HL-60 (cell line): ENCODE results near the gene EGLN3.

ENCODE experiments used
- CTCF ChIP-seq: IDR thresholded peaks from one replicate; pipeline ENCODE4 v1.5.1; 2011; ENCODE audit warnings: low read length, control low read depth, inconsistent platforms; ENCODE audit not compliant: insufficient read depth
- GABPA ChIP-seq: IDR thresholded peaks from 2 replicates; pipeline ENCODE4 v1.6.1; 2012; ENCODE audit warnings: low read depth
- POLR2AphosphoS5 ChIP-seq: IDR thresholded peaks from 2 replicates; pipeline ENCODE4 v1.6.1; 2012; ENCODE audit warnings: low read depth
- REST ChIP-seq: IDR thresholded peaks from 2 replicates; pipeline ENCODE4 v1.6.1; 2012; ENCODE audit warnings: low read depth; ENCODE audit not compliant: insufficient replicate concordance
- SPI1 ChIP-seq: IDR thresholded peaks from 2 replicates; pipeline ENCODE4 v1.6.1; 2012; ENCODE audit warnings: low read depth, mild to moderate bottlenecking, borderline replicate concordance

DNA sequence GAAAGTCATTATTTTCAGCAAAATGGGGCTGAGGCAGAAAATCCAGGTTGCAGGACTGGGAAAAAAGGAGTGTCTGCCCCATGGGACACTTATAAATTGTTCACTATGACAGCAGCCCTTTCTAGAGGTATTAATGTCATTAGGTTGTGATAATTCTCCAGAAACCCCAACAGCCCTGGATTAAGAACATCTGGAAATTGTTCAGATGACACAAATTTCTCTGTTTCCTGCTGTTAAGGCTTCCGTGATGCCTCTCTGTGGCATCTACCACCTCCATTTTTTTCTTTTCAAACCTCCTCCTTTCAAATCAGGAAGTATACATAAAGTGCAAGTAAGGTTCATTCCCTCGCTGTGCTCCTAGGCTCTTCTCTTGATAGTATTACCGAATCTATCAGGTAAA, 25.6 kb downstream of the EGLN3 start:
- TF ChIP-seq CTCF: no peak
- no peak for TF ChIP-seq GABPA
- TF ChIP-seq POLR2AphosphoS5: no peak
- no peak for TF ChIP-seq REST
- TF ChIP-seq SPI1: no peak
